Testis (tissue), 2 donors: Measurements from ENCODE around the gene GGPS1.

Source experiments
- POLR2A ChIP-seq: fragments of 450-650 bp; IDR thresholded peaks from one replicate; pipeline ENCODE4 v1.6.1; 2017; ENCODE audit warnings: antibody characterized with exemption, mild to moderate bottlenecking, moderate library complexity
- TF ChIP-seq, protein P1 (sequence below), 3 experiments: fragments of 450-650 bp in 2 of 3; fragments of 200-600 bp in 1 of 3; sonication (generic) in 1 of 3; IDR thresholded peaks; one replicate each; pipeline ENCODE4 v1.5.1; 2016 to 2019; ENCODE audit warnings: antibody characterized with exemption in 3 of 3, mild to moderate bottlenecking in 2 of 3, moderate library complexity in 1 of 3

DNA sequence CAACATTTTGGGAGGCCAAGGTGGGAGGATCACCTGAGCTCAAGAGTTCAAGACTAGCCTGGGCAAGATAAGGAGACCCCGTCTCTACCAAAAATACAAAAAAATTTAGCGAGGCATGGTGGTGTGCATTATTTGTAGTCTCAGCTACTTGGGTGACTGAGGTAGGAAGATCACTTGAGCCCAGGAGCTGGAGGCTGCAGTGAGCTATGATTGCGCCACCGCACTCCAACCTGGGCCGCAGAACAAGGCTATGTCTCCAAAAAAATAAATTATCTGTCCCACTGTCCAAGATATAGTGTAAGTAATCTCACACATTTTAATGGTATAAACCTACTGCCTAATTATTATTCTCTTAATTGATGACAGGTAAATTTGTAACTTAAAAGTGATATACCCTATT is 13.2 kb upstream of the GGPS1 start:
- TF ChIP-seq, protein P1, sequence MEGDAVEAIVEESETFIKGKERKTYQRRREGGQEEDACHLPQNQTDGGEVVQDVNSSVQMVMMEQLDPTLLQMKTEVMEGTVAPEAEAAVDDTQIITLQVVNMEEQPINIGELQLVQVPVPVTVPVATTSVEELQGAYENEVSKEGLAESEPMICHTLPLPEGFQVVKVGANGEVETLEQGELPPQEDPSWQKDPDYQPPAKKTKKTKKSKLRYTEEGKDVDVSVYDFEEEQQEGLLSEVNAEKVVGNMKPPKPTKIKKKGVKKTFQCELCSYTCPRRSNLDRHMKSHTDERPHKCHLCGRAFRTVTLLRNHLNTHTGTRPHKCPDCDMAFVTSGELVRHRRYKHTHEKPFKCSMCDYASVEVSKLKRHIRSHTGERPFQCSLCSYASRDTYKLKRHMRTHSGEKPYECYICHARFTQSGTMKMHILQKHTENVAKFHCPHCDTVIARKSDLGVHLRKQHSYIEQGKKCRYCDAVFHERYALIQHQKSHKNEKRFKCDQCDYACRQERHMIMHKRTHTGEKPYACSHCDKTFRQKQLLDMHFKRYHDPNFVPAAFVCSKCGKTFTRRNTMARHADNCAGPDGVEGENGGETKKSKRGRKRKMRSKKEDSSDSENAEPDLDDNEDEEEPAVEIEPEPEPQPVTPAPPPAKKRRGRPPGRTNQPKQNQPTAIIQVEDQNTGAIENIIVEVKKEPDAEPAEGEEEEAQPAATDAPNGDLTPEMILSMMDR (IDR thresholded peaks at IDR 0.05), result no peak
- TF ChIP-seq POLR2A, result no peak
